Erythroblast (primary cell): Measurements from ENCODE around the gene MRPS14.

ENCODE experiments used
- DNase-seq, 2 experiments: peaks; one replicate each; lab custom pipeline; 2025; lab: John Stamatoyannopoulos, UW
- GATA1 ChIP-seq: IDR thresholded peaks from 2 replicates; pipeline ENCODE4 v1.6.1; 2011; ENCODE audit warnings: low read depth, mild to moderate bottlenecking, control low read depth, low read length, moderate library complexity
- POLR2A ChIP-seq: IDR thresholded peaks from 2 replicates; pipeline ENCODE4 v1.6.1; 2011; ENCODE audit warnings: mild to moderate bottlenecking, low read length

The MRPS14 gene

GRCh38 chr1:174988539-174988938 is 34.7 kb downstream of the MRPS14 start:
- DNase-seq = no peak
- TF ChIP-seq POLR2A = no peak
- TF ChIP-seq GATA1 = no peak

- no peak for DNase-seq
- no peak for TF ChIP-seq POLR2A
- no peak for TF ChIP-seq GATA1
Measured at GRCh38 chr1:174984952-174985351, 38.3 kb downstream of the MRPS14 start.

GRCh38 chr1:174982971-174983689 is 40.1 kb downstream of the MRPS14 start:
- TF ChIP-seq GATA1 = no peak
- TF ChIP-seq POLR2A = no peak
- DNase-seq = peak; percentile 67 to 77

DNA sequence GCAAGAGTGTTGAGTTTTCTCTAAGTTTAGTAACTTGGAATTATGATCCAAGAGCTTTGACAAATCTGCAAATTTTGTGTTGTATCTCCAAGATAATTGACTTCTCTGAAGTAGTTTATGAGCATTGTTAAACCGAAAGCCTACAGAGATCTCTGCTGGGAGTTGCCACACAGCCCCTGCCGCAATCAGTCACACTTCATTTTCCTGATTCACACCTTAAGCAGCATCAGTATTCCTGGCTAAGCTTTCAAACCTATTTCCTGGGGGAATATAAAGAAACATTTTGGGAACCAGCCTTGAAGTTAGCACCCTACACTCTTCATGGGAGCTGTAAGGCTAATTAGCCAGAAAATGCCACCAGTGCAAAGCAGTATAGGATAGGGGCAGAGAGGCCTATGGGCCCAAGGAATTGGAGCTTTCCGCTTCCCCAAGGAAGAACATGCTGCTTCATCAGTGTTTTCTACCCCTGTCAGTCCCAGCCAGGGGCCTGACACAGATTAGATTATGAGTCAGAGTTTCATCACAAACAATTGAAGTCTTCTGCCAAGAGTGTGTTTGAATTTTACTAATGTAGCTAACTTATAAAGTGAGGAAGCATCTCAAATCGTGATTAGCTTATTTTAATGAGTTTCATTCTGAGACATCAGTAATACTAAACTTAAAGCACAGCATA is 46.7 kb downstream of the MRPS14 start:
- no peak for TF ChIP-seq GATA1
- TF ChIP-seq POLR2A = no peak
- DNase-seq = peak in 1 of 2 experiments; percentile 34

- TF ChIP-seq GATA1 (no peak), POLR2A (no peak)
- DNase-seq = peak in 1 of 2 experiments; percentile 10
Measured at GRCh38 chr1:174975764-174976163, 47.5 kb downstream of the MRPS14 start.

DNA sequence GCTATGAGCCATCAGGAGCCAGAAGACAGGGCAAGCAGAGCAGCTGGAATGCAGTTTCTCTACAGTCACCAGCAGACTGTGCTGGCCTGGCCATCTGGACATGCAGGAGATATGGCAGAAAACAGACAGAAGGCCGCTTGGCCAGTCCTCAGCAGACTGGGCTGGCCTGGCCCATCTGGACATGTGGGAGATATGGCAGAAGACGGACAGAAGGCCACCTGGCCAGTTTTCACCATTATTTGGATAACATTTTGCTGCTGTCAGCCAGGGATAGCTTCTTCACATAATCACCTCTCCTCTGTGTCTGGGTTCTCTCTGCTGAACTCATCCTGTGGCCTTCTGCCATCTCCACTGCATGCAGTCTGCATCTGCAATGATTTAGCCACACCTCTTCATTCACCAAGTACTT is 48.5 kb downstream of the MRPS14 start:
- no peak for TF ChIP-seq GATA1
- no peak for TF ChIP-seq POLR2A
- no peak for DNase-seq

GRCh38 chr1:174971902-174972301 is 51.3 kb downstream of the MRPS14 start:
- no peak for DNase-seq
- TF ChIP-seq GATA1 (no peak), POLR2A (no peak)

GRCh38 chr1:174971466-174971865 is 51.8 kb downstream of the MRPS14 start:
- TF ChIP-seq GATA1 (no peak), POLR2A (no peak)

GRCh38 chr1:174969977-174970376 is 53.2 kb downstream of the MRPS14 start:
- TF ChIP-seq POLR2A (no peak), GATA1 (no peak)
- no peak for DNase-seq

More at GRCh38 chr1:174971466-174971865, 51.8 kb downstream of the MRPS14 start:
- DNase-seq = no peak

DNA sequence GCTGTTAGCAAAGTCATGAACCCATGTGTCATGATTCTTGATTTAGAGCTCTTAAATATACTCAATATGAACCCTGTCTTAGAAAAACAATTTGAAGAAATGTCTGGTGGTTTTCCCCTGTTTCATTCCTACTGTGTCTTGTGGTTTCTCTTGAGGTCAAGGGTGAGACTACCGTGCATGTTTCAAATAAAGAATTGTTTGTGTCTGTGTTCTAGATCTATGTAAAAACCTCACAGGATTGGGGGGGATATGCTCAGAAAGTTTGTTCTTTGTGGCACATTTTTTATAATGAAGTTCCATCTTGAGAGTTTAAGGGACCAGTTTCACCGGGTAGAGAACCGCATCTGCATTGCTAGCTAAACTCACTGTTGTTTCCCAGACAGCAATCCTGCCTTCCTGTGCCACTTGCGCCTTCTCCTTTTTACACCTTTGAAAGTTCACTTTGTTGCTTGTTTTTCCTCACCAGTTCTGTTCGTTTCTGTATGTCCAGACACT is 54.4 kb downstream of the MRPS14 start:
- DNase-seq = no peak
- TF ChIP-seq POLR2A = no peak
- no peak for TF ChIP-seq GATA1

GRCh38 chr1:174967845-174968705 is 55.1 kb downstream of the MRPS14 start:
- no peak for DNase-seq

GRCh38 chr1:174966008-174966572 is 57.1 kb downstream of the MRPS14 start:
- DNase-seq = peak in 1 of 2 experiments; percentile 49
- TF ChIP-seq POLR2A = no peak
- no peak for TF ChIP-seq GATA1

More at GRCh38 chr1:174967845-174968705, 55.1 kb downstream of the MRPS14 start:
- no peak for TF ChIP-seq POLR2A
- TF ChIP-seq GATA1 = no peak
